GM23338 (cell line): ENCODE measurements around the gene TFPT. TPM values are rescaled to one million over a fixed set of nuclear protein-coding genes. Genes with fewer than 3 reads are reported as not detected.
A peak's percentile ranks its signal among the peaks of the same experiment; 100 is the strongest.

ENCODE experiments used
- ATAC-seq: fragments of 200-7000 bp; cut with Tn5 transposase; 3 replicates; pipeline ENCODE4 v1.9.1; 2020
- DNase-seq: peaks from one replicate; pipeline ENCODE4 v3.0.0-alpha.2; 2015; ENCODE audit warnings: low spot score
- H2AFZ ChIP-seq: fragments of 200-600 bp; sonication (generic); 2 replicates; pipeline ENCODE4 v1.8.0; 2016; ENCODE audit warnings: antibody characterized with exemption, mild to moderate bottlenecking, moderate library complexity
- H3F3A ChIP-seq: fragments of 200-600 bp; sonication (generic); replicated peaks from 2 replicates; pipeline ENCODE4 v1.8.0; 2017; ENCODE audit warnings: antibody characterized with exemption, mixed run types, low read depth
- H3K27ac ChIP-seq: fragments of 200-600 bp; sonication (generic); 2 replicates; pipeline ENCODE4 v1.6.1; 2016; ENCODE audit warnings: low read depth
- H3K27me3 ChIP-seq: fragments of 200-600 bp; sonication (generic); 2 replicates; pipeline ENCODE4 v1.8.0; 2016; ENCODE audit warnings: mild to moderate bottlenecking, mixed run types, moderate library complexity; ENCODE audit not compliant: insufficient read depth
- H3K36me3 ChIP-seq: fragments of 200-600 bp; sonication (generic); 2 replicates; pipeline ENCODE4 v1.8.0; 2016; ENCODE audit warnings: mild to moderate bottlenecking; ENCODE audit not compliant: insufficient read depth
- H3K4me1 ChIP-seq: fragments of 200-600 bp; sonication (generic); 2 replicates; pipeline ENCODE4 v1.8.0; 2016; ENCODE audit warnings: mild to moderate bottlenecking, moderate library complexity; ENCODE audit not compliant: insufficient read depth
- H3K4me2 ChIP-seq: fragments of 200-600 bp; sonication (generic); 2 replicates; pipeline ENCODE4 v1.7.1; 2017; ENCODE audit warnings: mixed run types
- H3K4me3 ChIP-seq: fragments of 200-600 bp; sonication (generic); 2 replicates; pipeline ENCODE4 v1.6.1; 2016; ENCODE audit warnings: mixed run types
- H3K79me2 ChIP-seq: fragments of 200-600 bp; sonication (generic); replicated peaks from 2 replicates; pipeline ENCODE4 v1.8.0; 2017; ENCODE audit warnings: mild to moderate bottlenecking; ENCODE audit not compliant: insufficient read depth
- H3K9me2 ChIP-seq: fragments of 200-600 bp; sonication (generic); 2 replicates; pipeline ENCODE4 v1.8.0; 2017; ENCODE audit not compliant: insufficient read depth
- H4K20me1 ChIP-seq: fragments of 200-600 bp; sonication (generic); replicated peaks from 2 replicates; pipeline ENCODE4 v1.8.0; 2017; ENCODE audit warnings: mild to moderate bottlenecking; ENCODE audit not compliant: insufficient read depth
- H3K27ac Mint-ChIP-seq: 2 replicates; pipeline ENCODE4 v1.8.0; 2020; ENCODE audit warnings: inconsistent platforms, mild to moderate bottlenecking, moderate library complexity, mixed read lengths
- H3K27me3 Mint-ChIP-seq: 3 replicates; pipeline ENCODE4 v1.8.0; 2022; ENCODE audit warnings: low read depth, mild to moderate bottlenecking, moderate library complexity, mixed read lengths, inconsistent platforms; ENCODE audit not compliant: insufficient read depth, poor library complexity
- H3K36me3 Mint-ChIP-seq: 3 replicates; pipeline ENCODE4 v1.8.0; 2021; ENCODE audit warnings: low read depth, mild to moderate bottlenecking, inconsistent platforms, moderate library complexity, mixed read lengths
- H3K4me1 Mint-ChIP-seq: 3 replicates; pipeline ENCODE4 v1.8.0; 2020; ENCODE audit warnings: mild to moderate bottlenecking, inconsistent platforms, mixed read lengths
- H3K4me3 Mint-ChIP-seq: 3 replicates; pipeline ENCODE4 v1.8.0; 2021; ENCODE audit warnings: moderate library complexity, mild to moderate bottlenecking, inconsistent platforms, mixed read lengths
- H3K9me3 Mint-ChIP-seq: 3 replicates; pipeline ENCODE4 v1.8.0; 2020; ENCODE audit warnings: moderate library complexity, mild to moderate bottlenecking, inconsistent platforms, mixed read lengths
- JUNB ChIP-seq: IDR thresholded peaks from one replicate; pipeline ENCODE4 v1.6.1; 2016; ENCODE audit warnings: antibody characterized with exemption; ENCODE audit not compliant: unreplicated experiment
- POLR2AphosphoS5 ChIP-seq: IDR thresholded peaks from 2 replicates; pipeline ENCODE4 v1.6.1; 2016; ENCODE audit warnings: antibody characterized with exemption, low read depth
- ZNF114 ChIP-seq: fragments of 250-450 bp; sonication (Bioruptor Pico); IDR thresholded peaks from 2 replicates; pipeline ENCODE4 v1.5.0; 2020; ENCODE audit warnings: mild to moderate bottlenecking, moderate library complexity
- ZNF331 ChIP-seq: fragments of 250-450 bp; sonication (Bioruptor Pico); IDR thresholded peaks from 2 replicates; pipeline ENCODE4 v1.5.0; 2020; ENCODE audit warnings: low read depth, mild to moderate bottlenecking, moderate library complexity
- polyA plus RNA-seq: library from polyadenylated mRNA; unstranded; fragments of >200 nt; fragmentation: Nextera tagmentation; extraction: Ambion mirVana; gene quantifications from 2 replicates; pipeline ENCODE4 v1.2.1, GENCODE V29; 2016
- total RNA-seq: library from RNA; depleted of rRNA; stranded (reverse); fragments of >200 nt; shearing (Covaris generic); gene quantifications from 2 replicates; pipeline ENCODE4 v1.2.3, GENCODE V29; 2014
- TF ChIP-seq, protein P1 (sequence below): IDR thresholded peaks from one replicate; pipeline ENCODE4 v1.6.1; 2018; ENCODE audit warnings: antibody characterized with exemption; ENCODE audit not compliant: unreplicated experiment
- TF ChIP-seq, protein P2 (sequence below), 2 experiments: fragments of 200-600 bp in 1 of 2; sonication (generic) in 1 of 2; conservative IDR thresholded peaks; 2 replicates each; pipeline versions ENCODE4 v1.5.1 to v1.6.1; 2016 to 2017; ENCODE audit warnings: antibody characterized with exemption in 2 of 2, low read depth in 2 of 2, mild to moderate bottlenecking in 2 of 2, moderate library complexity in 1 of 2
- TF ChIP-seq, protein P3 (sequence below): IDR thresholded peaks from 2 replicates; pipeline ENCODE4 v1.6.1; 2016; ENCODE audit warnings: antibody characterized with exemption
- TF ChIP-seq, protein P4 (sequence below): fragments of 250-450 bp; sonication (Bioruptor Pico); IDR thresholded peaks from 2 replicates; pipeline ENCODE4 v1.5.0; 2020; ENCODE audit warnings: mild to moderate bottlenecking, moderate library complexity

TFPT gene
- total and polyA plus RNA-seq, 2 experiments from 2014 or later = 12.0 to 18.3 TPM

DNA sequence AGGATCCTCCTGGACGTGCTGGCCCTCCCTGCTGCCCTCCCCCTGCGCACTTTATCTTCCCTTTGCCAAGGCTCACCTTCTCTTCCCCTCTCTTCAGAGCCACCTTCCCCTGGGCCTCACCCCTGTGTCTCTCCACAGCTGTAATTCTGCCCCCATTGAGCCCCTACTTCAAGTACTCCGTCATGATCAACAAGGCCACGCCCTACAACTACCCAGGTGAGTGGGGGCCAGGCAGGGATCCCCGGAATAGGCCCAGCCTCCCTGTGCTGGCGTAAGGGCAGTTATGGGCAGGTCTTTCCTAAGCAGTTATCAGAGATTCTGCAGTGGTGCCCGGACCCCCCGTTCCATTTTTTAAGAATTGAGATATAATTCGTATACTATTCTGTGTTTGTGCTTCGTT lies 9.7 kb downstream of the TFPT start:
- H4K20me1 ChIP-seq = peaks cover 16% of the 10 kb centered on the region
- H3K36me3 Mint-ChIP-seq = peaks cover 48% of the 10 kb centered on the region
- DNase-seq = no peak
- H3F3A ChIP-seq = 0 out of 2 replicates have a peak, but pooled peaks cover 3% of the 10 kb centered on the region
- ATAC-seq = no peak
- H3K27ac ChIP-seq = no peak overlapping the region
- TF ChIP-seq, protein P1, sequence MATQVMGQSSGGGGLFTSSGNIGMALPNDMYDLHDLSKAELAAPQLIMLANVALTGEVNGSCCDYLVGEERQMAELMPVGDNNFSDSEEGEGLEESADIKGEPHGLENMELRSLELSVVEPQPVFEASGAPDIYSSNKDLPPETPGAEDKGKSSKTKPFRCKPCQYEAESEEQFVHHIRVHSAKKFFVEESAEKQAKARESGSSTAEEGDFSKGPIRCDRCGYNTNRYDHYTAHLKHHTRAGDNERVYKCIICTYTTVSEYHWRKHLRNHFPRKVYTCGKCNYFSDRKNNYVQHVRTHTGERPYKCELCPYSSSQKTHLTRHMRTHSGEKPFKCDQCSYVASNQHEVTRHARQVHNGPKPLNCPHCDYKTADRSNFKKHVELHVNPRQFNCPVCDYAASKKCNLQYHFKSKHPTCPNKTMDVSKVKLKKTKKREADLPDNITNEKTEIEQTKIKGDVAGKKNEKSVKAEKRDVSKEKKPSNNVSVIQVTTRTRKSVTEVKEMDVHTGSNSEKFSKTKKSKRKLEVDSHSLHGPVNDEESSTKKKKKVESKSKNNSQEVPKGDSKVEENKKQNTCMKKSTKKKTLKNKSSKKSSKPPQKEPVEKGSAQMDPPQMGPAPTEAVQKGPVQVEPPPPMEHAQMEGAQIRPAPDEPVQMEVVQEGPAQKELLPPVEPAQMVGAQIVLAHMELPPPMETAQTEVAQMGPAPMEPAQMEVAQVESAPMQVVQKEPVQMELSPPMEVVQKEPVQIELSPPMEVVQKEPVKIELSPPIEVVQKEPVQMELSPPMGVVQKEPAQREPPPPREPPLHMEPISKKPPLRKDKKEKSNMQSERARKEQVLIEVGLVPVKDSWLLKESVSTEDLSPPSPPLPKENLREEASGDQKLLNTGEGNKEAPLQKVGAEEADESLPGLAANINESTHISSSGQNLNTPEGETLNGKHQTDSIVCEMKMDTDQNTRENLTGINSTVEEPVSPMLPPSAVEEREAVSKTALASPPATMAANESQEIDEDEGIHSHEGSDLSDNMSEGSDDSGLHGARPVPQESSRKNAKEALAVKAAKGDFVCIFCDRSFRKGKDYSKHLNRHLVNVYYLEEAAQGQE = no peak
- no peak for TF ChIP-seq POLR2AphosphoS5
- TF ChIP-seq, protein P2, sequence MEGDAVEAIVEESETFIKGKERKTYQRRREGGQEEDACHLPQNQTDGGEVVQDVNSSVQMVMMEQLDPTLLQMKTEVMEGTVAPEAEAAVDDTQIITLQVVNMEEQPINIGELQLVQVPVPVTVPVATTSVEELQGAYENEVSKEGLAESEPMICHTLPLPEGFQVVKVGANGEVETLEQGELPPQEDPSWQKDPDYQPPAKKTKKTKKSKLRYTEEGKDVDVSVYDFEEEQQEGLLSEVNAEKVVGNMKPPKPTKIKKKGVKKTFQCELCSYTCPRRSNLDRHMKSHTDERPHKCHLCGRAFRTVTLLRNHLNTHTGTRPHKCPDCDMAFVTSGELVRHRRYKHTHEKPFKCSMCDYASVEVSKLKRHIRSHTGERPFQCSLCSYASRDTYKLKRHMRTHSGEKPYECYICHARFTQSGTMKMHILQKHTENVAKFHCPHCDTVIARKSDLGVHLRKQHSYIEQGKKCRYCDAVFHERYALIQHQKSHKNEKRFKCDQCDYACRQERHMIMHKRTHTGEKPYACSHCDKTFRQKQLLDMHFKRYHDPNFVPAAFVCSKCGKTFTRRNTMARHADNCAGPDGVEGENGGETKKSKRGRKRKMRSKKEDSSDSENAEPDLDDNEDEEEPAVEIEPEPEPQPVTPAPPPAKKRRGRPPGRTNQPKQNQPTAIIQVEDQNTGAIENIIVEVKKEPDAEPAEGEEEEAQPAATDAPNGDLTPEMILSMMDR (conservative IDR thresholded peaks at IDR 0.05; ENCODE audit: low read depth in 2 of 2) = no peak
- H3K4me3 ChIP-seq = no peak overlapping the region
- no peak overlapping the region for H3K4me3 Mint-ChIP-seq
- H3K9me2 ChIP-seq = no peaks in the 10 kb centered on the region
- H3K27me3 Mint-ChIP-seq = peaks cover 22% of the 10 kb centered on the region
- no peak overlapping the region for H3K4me2 ChIP-seq
- H3K4me1 Mint-ChIP-seq = peaks cover 7% of the 10 kb centered on the region
- no peak overlapping the region for H3K27ac Mint-ChIP-seq
- peaks cover 5% of the 10 kb centered on the region; the same call in 1 of the 2 replicates for H3K4me1 ChIP-seq
- peaks cover 10% of the 10 kb centered on the region for H3K36me3 ChIP-seq
- peaks cover 22% of the 10 kb centered on the region for H3K79me2 ChIP-seq
- H3K9me3 Mint-ChIP-seq = no peaks in the 10 kb centered on the region; the same call in 1 of the 3 replicates
- H2AFZ ChIP-seq = no peak overlapping the region
- H3K27me3 ChIP-seq = no peaks in the 10 kb centered on the region

DNA sequence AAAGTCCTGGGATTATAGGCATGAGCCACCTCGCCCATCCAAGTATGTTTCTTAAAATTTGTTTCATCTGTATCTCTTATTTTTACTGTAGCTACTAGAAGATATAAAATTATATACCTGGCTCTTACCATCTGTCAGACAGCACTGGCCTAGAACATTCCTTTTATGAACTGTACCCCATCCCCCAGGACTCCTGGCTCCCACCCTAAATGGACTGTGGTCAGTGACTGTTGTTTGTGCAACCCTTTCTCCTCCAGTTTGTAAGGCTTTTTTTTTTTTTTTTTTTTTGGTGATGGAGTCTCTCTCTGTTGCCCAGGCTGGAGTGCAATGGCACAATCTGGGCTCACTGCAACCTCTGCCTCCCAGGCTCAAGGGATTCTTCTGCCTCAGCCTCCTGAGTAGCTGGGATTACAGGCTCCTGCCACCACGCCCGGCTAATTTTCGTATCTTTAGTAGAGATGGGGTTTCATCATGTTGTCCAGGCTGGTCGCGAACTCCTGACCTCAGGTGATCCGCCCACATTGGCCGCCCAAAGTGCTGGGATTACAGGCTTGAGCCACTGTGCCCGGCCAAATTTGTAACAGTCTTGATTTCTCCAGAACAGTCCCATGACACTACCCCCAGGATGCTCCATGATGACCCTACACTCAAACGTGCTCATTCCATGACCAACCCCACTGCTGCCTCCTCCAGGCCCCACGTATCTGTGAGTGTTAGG lies 10.3 kb downstream of the TFPT start:
- H3K27me3 ChIP-seq = no peaks in the 10 kb centered on the region
- peak overlapping the region; percentile 19; the same call in 1 of the 2 replicates for H3K27ac ChIP-seq
- no peak for TF ChIP-seq JUNB
- TF ChIP-seq ZNF114 (CRISPR knock-in tag) = no peak
- no peak for TF ChIP-seq ZNF331 (CRISPR knock-in tag)
- TF ChIP-seq, protein P3, sequence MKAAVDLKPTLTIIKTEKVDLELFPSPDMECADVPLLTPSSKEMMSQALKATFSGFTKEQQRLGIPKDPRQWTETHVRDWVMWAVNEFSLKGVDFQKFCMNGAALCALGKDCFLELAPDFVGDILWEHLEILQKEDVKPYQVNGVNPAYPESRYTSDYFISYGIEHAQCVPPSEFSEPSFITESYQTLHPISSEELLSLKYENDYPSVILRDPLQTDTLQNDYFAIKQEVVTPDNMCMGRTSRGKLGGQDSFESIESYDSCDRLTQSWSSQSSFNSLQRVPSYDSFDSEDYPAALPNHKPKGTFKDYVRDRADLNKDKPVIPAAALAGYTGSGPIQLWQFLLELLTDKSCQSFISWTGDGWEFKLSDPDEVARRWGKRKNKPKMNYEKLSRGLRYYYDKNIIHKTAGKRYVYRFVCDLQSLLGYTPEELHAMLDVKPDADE = no peak
- TF ChIP-seq, protein P4, sequence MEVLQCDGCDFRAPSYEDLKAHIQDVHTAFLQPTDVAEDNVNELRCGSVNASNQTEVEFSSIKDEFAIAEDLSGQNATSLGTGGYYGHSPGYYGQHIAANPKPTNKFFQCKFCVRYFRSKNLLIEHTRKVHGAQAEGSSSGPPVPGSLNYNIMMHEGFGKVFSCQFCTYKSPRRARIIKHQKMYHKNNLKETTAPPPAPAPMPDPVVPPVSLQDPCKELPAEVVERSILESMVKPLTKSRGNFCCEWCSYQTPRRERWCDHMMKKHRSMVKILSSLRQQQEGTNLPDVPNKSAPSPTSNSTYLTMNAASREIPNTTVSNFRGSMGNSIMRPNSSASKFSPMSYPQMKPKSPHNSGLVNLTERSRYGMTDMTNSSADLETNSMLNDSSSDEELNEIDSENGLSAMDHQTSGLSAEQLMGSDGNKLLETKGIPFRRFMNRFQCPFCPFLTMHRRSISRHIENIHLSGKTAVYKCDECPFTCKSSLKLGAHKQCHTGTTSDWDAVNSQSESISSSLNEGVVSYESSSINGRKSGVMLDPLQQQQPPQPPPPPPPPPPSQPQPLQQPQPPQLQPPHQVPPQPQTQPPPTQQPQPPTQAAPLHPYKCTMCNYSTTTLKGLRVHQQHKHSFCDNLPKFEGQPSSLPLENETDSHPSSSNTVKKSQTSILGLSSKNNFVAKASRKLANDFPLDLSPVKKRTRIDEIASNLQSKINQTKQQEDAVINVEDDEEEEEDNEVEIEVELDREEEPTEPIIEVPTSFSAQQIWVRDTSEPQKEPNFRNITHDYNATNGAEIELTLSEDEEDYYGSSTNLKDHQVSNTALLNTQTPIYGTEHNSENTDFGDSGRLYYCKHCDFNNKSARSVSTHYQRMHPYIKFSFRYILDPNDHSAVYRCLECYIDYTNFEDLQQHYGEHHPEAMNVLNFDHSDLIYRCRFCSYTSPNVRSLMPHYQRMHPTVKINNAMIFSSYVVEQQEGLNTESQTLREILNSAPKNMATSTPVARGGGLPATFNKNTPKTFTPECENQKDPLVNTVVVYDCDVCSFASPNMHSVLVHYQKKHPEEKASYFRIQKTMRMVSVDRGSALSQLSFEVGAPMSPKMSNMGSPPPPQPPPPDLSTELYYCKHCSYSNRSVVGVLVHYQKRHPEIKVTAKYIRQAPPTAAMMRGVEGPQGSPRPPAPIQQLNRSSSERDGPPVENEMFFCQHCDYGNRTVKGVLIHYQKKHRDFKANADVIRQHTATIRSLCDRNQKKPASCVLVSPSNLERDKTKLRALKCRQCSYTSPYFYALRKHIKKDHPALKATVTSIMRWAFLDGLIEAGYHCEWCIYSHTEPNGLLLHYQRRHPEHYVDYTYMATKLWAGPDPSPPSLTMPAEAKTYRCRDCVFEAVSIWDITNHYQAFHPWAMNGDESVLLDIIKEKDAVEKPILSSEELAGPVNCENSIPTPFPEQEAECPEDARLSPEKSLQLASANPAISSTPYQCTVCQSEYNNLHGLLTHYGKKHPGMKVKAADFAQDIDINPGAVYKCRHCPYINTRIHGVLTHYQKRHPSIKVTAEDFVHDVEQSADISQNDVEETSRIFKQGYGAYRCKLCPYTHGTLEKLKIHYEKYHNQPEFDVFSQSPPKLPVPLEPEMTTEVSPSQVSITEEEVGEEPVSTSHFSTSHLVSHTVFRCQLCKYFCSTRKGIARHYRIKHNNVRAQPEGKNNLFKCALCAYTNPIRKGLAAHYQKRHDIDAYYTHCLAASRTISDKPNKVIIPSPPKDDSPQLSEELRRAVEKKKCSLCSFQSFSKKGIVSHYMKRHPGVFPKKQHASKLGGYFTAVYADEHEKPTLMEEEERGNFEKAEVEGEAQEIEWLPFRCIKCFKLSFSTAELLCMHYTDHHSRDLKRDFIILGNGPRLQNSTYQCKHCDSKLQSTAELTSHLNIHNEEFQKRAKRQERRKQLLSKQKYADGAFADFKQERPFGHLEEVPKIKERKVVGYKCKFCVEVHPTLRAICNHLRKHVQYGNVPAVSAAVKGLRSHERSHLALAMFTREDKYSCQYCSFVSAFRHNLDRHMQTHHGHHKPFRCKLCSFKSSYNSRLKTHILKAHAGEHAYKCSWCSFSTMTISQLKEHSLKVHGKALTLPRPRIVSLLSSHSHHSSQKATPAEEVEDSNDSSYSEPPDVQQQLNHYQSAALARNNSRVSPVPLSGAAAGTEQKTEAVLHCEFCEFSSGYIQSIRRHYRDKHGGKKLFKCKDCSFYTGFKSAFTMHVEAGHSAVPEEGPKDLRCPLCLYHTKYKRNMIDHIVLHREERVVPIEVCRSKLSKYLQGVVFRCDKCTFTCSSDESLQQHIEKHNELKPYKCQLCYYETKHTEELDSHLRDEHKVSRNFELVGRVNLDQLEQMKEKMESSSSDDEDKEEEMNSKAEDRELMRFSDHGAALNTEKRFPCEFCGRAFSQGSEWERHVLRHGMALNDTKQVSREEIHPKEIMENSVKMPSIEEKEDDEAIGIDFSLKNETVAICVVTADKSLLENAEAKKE = no peak

More for the DNA sequence above, 10.3 kb downstream of the TFPT start:
- Histone ChIP-seq H3K4me3 (no peak overlapping the region), H3K4me1 (peaks cover 5% of the 10 kb centered on the region; the same call in 1 of the 2 replicates), H3K79me2 (peaks cover 22% of the 10 kb centered on the region), H4K20me1 (peaks cover 15% of the 10 kb centered on the region), H2AFZ (no peak overlapping the region), H3K9me2 (no peaks in the 10 kb centered on the region), H3K36me3 (peaks cover 6% of the 10 kb centered on the region), H3K4me2 (no peak overlapping the region), H3F3A (0 out of 2 replicates have a peak, but pooled peaks cover 3% of the 10 kb centered on the region)
- no peaks in the 10 kb centered on the region; the same call in 1 of the 3 replicates for H3K9me3 Mint-ChIP-seq
- no peak for DNase-seq
- peaks cover 44% of the 10 kb centered on the region for H3K36me3 Mint-ChIP-seq
- H3K4me1 Mint-ChIP-seq = peaks cover 11% of the 10 kb centered on the region
- H3K27me3 Mint-ChIP-seq = peaks cover 19% of the 10 kb centered on the region
- H3K4me3 Mint-ChIP-seq = peak overlapping the region; percentile 22; the same call in 2 of the 3 replicates
- no peak overlapping the region for H3K27ac Mint-ChIP-seq
- ATAC-seq = no peak
